CD14-positive monocyte (primary cell): ENCODE measurements around the gene LAMP1. TPM values are rescaled to one million over a fixed set of nuclear protein-coding genes. Genes with fewer than 3 reads are reported as not detected.

Source experiments
- DNase-seq, 3 donors: peaks; one replicate each; pipeline ENCODE4 v3.0.0-alpha.2; 2011 to 2022
- H2AFZ ChIP-seq: 2 replicates; pipeline ENCODE4 v1.6.0; 2012; ENCODE audit warnings: mild to moderate bottlenecking, low read depth, low read length, inconsistent platforms; ENCODE audit not compliant: insufficient read depth, poor library complexity, severe bottlenecking
- H3K27ac ChIP-seq, 2 donors: 1 replicate in 1 of 2; 2 replicates in 1 of 2; pipeline ENCODE4 v1.5.1; 2012 to 2013; ENCODE audit warnings: low read length in 2 of 2, control low read depth in 1 of 2, inconsistent platforms in 1 of 2, low read depth in 1 of 2, mild to moderate bottlenecking in 1 of 2
- H3K27me3 ChIP-seq, 2 donors: one replicate each; pipeline versions ENCODE4 v1.6.0 to v1.6.1; 2011 to 2013; ENCODE audit warnings: low read length in 2 of 2; ENCODE audit not compliant: control insufficient read depth in 2 of 2, insufficient read depth in 2 of 2
- H3K36me3 ChIP-seq, 2 donors: replicated peaks in 1 of 2; 1 replicate in 1 of 2; 2 replicates in 1 of 2; pipeline versions ENCODE4 v1.5.1 to v1.6.1; 2012 to 2013; ENCODE audit warnings: low read length in 2 of 2, control low read depth in 1 of 2, inconsistent platforms in 1 of 2, mild to moderate bottlenecking in 1 of 2; ENCODE audit not compliant: insufficient read depth in 2 of 2, control insufficient read depth in 1 of 2
- H3K4me1 ChIP-seq, 2 donors: 1 replicate in 1 of 2; 2 replicates in 1 of 2; pipeline versions ENCODE4 v1.5.1 to v1.6.1; 2012 to 2013; ENCODE audit warnings: low read length in 2 of 2, control low read depth in 1 of 2, inconsistent platforms in 1 of 2, mild to moderate bottlenecking in 1 of 2, moderate library complexity in 1 of 2; ENCODE audit not compliant: insufficient read depth in 2 of 2, control insufficient read depth in 1 of 2
- H3K4me2 ChIP-seq: replicated peaks from 2 replicates; pipeline ENCODE3; 2012; ENCODE audit warnings: low read length, moderate library complexity, mild to moderate bottlenecking; ENCODE audit not compliant: poor library complexity, severe bottlenecking; ENCODE audit errors: extremely low read depth
- H3K4me3 ChIP-seq, 3 experiments: fragments of 200-600 bp in 1 of 3; sonication (generic) in 1 of 3; replicated peaks in 1 of 3; 1 replicate in 2 of 3; 2 replicates in 1 of 3; pipeline ENCODE4 v1.5.1; 2011 to 2013; ENCODE audit warnings: low read length in 3 of 3, mild to moderate bottlenecking in 3 of 3, control low read depth in 2 of 3, low read depth in 2 of 3, inconsistent platforms in 1 of 3, moderate library complexity in 1 of 3
- H3K79me2 ChIP-seq: 2 replicates; pipeline ENCODE4 v1.6.0; 2012; ENCODE audit warnings: mild to moderate bottlenecking, control low read depth, inconsistent platforms, low read length, moderate library complexity; ENCODE audit not compliant: insufficient read depth
- H3K9ac ChIP-seq: 2 replicates; pipeline ENCODE4 v1.6.0; 2017; ENCODE audit warnings: low read length, mild to moderate bottlenecking; ENCODE audit not compliant: insufficient read depth, poor library complexity, severe bottlenecking
- H3K9me3 ChIP-seq, 2 donors: replicated peaks in 1 of 2; 1 replicate in 1 of 2; 2 replicates in 1 of 2; pipeline versions ENCODE4 v1.5.1 to v1.6.1; 2012 to 2013; ENCODE audit warnings: low read length in 2 of 2, control low read depth in 1 of 2; ENCODE audit not compliant: control insufficient read depth in 1 of 2, insufficient read depth in 1 of 2
- H4K20me1 ChIP-seq: 2 replicates; pipeline ENCODE4 v1.6.0; 2012; ENCODE audit warnings: mild to moderate bottlenecking, low read length, control low read depth, moderate library complexity; ENCODE audit not compliant: insufficient read depth
- H3K27ac Mint-ChIP-seq, 7 donors: one replicate each; pipeline ENCODE4 v1.8.0; 2020; ENCODE audit warnings: mild to moderate bottlenecking in 7 of 7, mixed read lengths in 7 of 7, moderate library complexity in 6 of 7, inconsistent platforms in 2 of 7
- H3K27me3 Mint-ChIP-seq, 3 donors: one replicate each; pipeline ENCODE4 v1.8.0; 2021 to 2022; ENCODE audit warnings: low read depth in 3 of 3, mild to moderate bottlenecking in 3 of 3, mixed read lengths in 3 of 3, moderate library complexity in 3 of 3, inconsistent platforms in 1 of 3
- H3K36me3 Mint-ChIP-seq, 2 donors: one replicate each; pipeline ENCODE4 v1.8.0; 2020; ENCODE audit warnings: mixed read lengths in 2 of 2, inconsistent platforms in 1 of 2, mild to moderate bottlenecking in 1 of 2
- H3K4me1 Mint-ChIP-seq: one replicate; pipeline ENCODE4 v1.8.0; 2020; ENCODE audit warnings: mild to moderate bottlenecking, mixed read lengths
- H3K4me3 Mint-ChIP-seq, 2 donors: one replicate each; pipeline ENCODE4 v1.8.0; 2020; ENCODE audit warnings: mild to moderate bottlenecking in 2 of 2, mixed read lengths in 2 of 2, moderate library complexity in 1 of 2
- H3K9me3 Mint-ChIP-seq, 7 donors: one replicate each; pipeline ENCODE4 v1.8.0; 2020 to 2022; ENCODE audit warnings: mixed read lengths in 7 of 7, mild to moderate bottlenecking in 6 of 7, moderate library complexity in 6 of 7, inconsistent platforms in 2 of 7
- WGBS: methylation state at CpG from one replicate; pipeline ENCODE4 v1.1.5; 2013; ENCODE audit warnings: missing lambda C conversion rate; ENCODE audit not compliant: insufficient coverage; 5-methylcytosine and 5-hydroxymethylcytosine counted together
- intact Hi-C, 2 donors: fragments of 100-400 bp; cut with micrococcal nuclease; formaldehyde crosslinking; loops; one replicate each; pipeline versions ENCODE4 v1.15.0 to v1.15.1; 2023
- polyA plus RNA-seq, 3 donors: library from polyadenylated mRNA; depleted of rRNA in 1 of 3; unstranded in 2 of 3; stranded (reverse) in 1 of 3; fragments of 300-500 nt in 2 of 3; fragments of >200 nt in 1 of 3; fragmentation: Illumina TruSeq in 2 of 3; gene quantifications; 1 replicate in 2 of 3; 2 replicates in 1 of 3; pipeline ENCODE4 v1.2.3, GENCODE V29; 2012 to 2021
- TF ChIP-seq, protein P1 (sequence below): fragments of 200-600 bp; IDR thresholded peaks from one replicate; pipeline ENCODE4 v1.8.0; 2022; ENCODE audit warnings: antibody characterized with exemption, mild to moderate bottlenecking

Gene LAMP1
- polyA plus RNA-seq, 3 donors: 22.0 to 122 (median 24.5) TPM

DNA sequence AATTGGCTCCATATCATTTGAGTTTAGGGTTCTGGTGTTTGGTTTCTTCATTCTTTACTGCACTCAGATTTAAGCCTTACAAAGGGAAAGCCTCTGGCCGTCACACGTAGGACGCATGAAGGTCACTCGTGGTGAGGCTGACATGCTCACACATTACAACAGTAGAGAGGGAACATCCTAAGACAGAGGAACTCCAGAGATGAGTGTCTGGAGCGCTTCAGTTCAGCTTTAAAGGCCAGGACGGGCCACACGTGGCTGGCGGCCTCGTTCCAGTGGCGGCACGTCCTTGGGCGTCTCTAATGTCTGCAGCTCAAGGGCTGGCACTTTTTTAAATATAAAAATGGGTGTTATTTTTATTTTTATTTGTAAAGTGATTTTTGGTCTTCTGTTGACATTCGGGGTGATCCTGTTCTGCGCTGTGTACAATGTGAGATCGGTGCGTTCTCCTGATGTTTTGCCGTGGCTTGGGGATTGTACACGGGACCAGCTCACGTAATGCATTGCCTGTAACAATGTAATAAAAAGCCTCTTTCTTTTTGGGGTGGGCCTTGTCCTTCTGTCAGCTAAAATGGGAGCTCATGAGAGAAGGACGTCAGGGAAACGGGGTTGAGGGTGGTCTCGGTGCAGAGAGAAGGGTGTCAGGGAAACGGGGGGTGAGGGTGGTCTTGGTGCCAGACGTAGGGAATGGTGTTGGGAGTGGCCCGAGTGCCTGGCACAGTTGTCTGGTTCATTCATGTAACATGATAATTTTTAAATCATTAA, 26.0 kb downstream of the LAMP1 start:
- Mint-ChIP-seq H3K27ac (peak overlapping the region in 1 of 7 donors; percentile 32), H3K9me3 (peaks cover 0 to 3% (median 0%) of the 10 kb centered on the region in 7 donors), H3K36me3 (peaks cover 64 to 72% of the 10 kb centered on the region in 2 donors), H3K4me3 (no peak overlapping the region), H3K27me3 (peaks cover 0 to 2% (median 1%) of the 10 kb centered on the region in 3 donors), H3K4me1 (no peaks in the 10 kb centered on the region)
- peaks cover 60 to 65% of the 10 kb centered on the region in 2 donors for H3K36me3 ChIP-seq
- H3K9ac ChIP-seq: no peak overlapping the region
- H3K9me3 ChIP-seq: no peaks in the 10 kb centered on the region
- no peak overlapping the region for H3K4me3 ChIP-seq
- H3K4me1 ChIP-seq: no peaks in the 10 kb centered on the region
- H3K79me2 ChIP-seq: no peaks in the 10 kb centered on the region
- no peak for DNase-seq
- H2AFZ ChIP-seq: no peak overlapping the region
- H4K20me1 ChIP-seq: peaks cover 40% of the 10 kb centered on the region
- no peak overlapping the region for H3K4me2 ChIP-seq
- no peak overlapping the region for H3K27ac ChIP-seq
- WGBS: 98% methylated on average over 20 of the region's 25 CpGs
- TF ChIP-seq, protein P1, sequence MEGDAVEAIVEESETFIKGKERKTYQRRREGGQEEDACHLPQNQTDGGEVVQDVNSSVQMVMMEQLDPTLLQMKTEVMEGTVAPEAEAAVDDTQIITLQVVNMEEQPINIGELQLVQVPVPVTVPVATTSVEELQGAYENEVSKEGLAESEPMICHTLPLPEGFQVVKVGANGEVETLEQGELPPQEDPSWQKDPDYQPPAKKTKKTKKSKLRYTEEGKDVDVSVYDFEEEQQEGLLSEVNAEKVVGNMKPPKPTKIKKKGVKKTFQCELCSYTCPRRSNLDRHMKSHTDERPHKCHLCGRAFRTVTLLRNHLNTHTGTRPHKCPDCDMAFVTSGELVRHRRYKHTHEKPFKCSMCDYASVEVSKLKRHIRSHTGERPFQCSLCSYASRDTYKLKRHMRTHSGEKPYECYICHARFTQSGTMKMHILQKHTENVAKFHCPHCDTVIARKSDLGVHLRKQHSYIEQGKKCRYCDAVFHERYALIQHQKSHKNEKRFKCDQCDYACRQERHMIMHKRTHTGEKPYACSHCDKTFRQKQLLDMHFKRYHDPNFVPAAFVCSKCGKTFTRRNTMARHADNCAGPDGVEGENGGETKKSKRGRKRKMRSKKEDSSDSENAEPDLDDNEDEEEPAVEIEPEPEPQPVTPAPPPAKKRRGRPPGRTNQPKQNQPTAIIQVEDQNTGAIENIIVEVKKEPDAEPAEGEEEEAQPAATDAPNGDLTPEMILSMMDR: no peak
- no peaks in the 10 kb centered on the region for H3K27me3 ChIP-seq
- intact Hi-C loops: no loop called here

DNA sequence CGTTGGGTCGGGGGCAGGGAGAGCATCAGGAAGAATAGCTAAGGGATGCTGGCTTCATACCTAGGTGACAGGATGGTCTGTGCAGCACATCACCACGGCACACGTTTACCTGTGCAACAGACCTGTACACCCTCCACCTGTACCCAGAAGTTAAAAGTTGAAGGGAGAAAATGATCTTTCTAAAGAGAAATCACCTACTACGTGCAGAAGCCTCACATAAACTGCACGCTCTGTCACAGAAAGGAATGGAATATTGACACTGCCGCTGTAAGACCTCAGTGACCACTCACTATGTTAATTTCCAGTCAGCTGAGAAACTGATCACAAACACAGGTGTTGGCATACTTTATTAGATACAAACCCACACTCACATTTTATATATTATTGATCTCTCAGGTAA, 26.8 kb downstream of the LAMP1 start:
- H3K27ac ChIP-seq: no peak overlapping the region
- peaks cover 0 to 5% (median 4%) of the 10 kb centered on the region in 3 donors for H3K27me3 Mint-ChIP-seq
- no peak overlapping the region for H3K4me3 ChIP-seq
- H3K36me3 ChIP-seq: peaks cover 53 to 57% of the 10 kb centered on the region in 2 donors
- DNase-seq: no peak
- H3K27ac Mint-ChIP-seq: no peak overlapping the region
- H3K9me3 ChIP-seq: no peaks in the 10 kb centered on the region
- H4K20me1 ChIP-seq: peaks cover 32% of the 10 kb centered on the region
- H3K4me3 Mint-ChIP-seq: no peak overlapping the region
- H3K27me3 ChIP-seq: no peaks in the 10 kb centered on the region
- TF ChIP-seq, protein P1: no peak
- H3K79me2 ChIP-seq: no peaks in the 10 kb centered on the region
- no peaks in the 10 kb centered on the region for H3K4me1 ChIP-seq
- H3K9ac ChIP-seq: no peak overlapping the region
- WGBS: 80% methylated on average over 2 of the region's 7 CpGs
- H3K4me2 ChIP-seq: no peak overlapping the region
- H3K36me3 Mint-ChIP-seq: peaks cover 57 to 64% of the 10 kb centered on the region in 2 donors
- H3K4me1 Mint-ChIP-seq: no peaks in the 10 kb centered on the region
- H3K9me3 Mint-ChIP-seq: peaks cover 0 to 6% (median 0%) of the 10 kb centered on the region in 7 donors
- no peak overlapping the region for H2AFZ ChIP-seq
- intact Hi-C loops: no loop called here
